HepG2 (cell line): ENCODE results near the gene PLA2R1. TPM values are rescaled to one million over a fixed set of nuclear protein-coding genes. Genes with fewer than 3 reads are reported as not detected.

ENCODE experiments used
- ATAC-seq: fragments of 200-7000 bp; cut with Tn5 transposase; 3 replicates; pipeline ENCODE4 v1.9.1; 2020; ENCODE audit warnings: mild to moderate bottlenecking, moderate library complexity
- BruUV-seq: library from RNA; stranded (reverse); fragments of 400-500 nt; replicated peaks from 2 replicates; lab custom pipeline; 2021; lab: Mats Ljungman, UMichigan
- CTCF ChIA-PET: fragments of 300-600 bp; formaldehyde crosslinking; extraction: SDS; loops from one replicate; lab custom pipeline; 2021; ENCODE audit warnings: low total read pairs, inconsistent platforms, low intra/inter-chr PET ratio; lab: Yijun Ruan, JAX
- POLR2A ChIA-PET: fragments of 350-600 bp; sonication (Branson Sonifier 250); formaldehyde crosslinking; loops from one replicate; lab custom pipeline; 2020; ENCODE audit warnings: antibody characterized with exemption, inconsistent platforms; lab: Yijun Ruan, JAX
- DNase-seq: peaks from one replicate; pipeline ENCODE4 v3.0.0-alpha.2; 2015; ENCODE audit warnings: low spot score
- FAIRE-seq: peaks from 3 replicates; lab custom pipeline; 2011; peaks lifted over from hg19 to GRCh38; lab: Jason Lieb, UNC
- H2AFZ ChIP-seq: one replicate; pipeline ENCODE4 v1.6.1; 2011; ENCODE audit warnings: low read length, inconsistent platforms
- H3K27ac ChIP-seq: fragments of 300-600 bp; 3 replicates; pipeline ENCODE4 v1.8.0; 2011; ENCODE audit warnings: mixed run types, mild to moderate bottlenecking, mixed read lengths, low read length, inconsistent platforms; ENCODE audit not compliant: insufficient read depth; ENCODE audit errors: extremely low read length
- H3K27me3 ChIP-seq, 2 experiments: fragments of 200-600 bp in 1 of 2; 2 replicates in 1 of 2; 3 replicates in 1 of 2; pipeline versions ENCODE4 v1.6.0 to v1.8.0; 2011; ENCODE audit warnings: low read length in 2 of 2, mild to moderate bottlenecking in 2 of 2, moderate library complexity in 2 of 2, inconsistent platforms in 1 of 2; ENCODE audit not compliant: insufficient read depth in 2 of 2, control insufficient read depth in 1 of 2
- H3K36me3 ChIP-seq, 2 experiments: fragments of 200-600 bp in 1 of 2; replicated peaks in 1 of 2; 2 replicates in 1 of 2; 3 replicates in 1 of 2; pipeline versions ENCODE4 v1.5.1 to v1.8.0; 2011; ENCODE audit warnings: low read length in 2 of 2, inconsistent platforms in 1 of 2; ENCODE audit not compliant: insufficient read depth in 2 of 2, control insufficient read depth in 1 of 2
- H3K4me1 ChIP-seq: 2 replicates; pipeline ENCODE4 v1.5.1; 2012; ENCODE audit warnings: low read length, inconsistent platforms; ENCODE audit not compliant: insufficient read depth
- H3K4me2 ChIP-seq: 2 replicates; pipeline ENCODE4 v1.6.0; 2011; ENCODE audit warnings: low read depth, low read length, inconsistent platforms
- H3K4me3 ChIP-seq, 3 experiments: fragments of 200-600 bp in 1 of 3; sonication (generic), shearing (Covaris generic) in 1 of 3; replicated peaks in 1 of 3; 2 replicates each; pipeline ENCODE4 v1.5.1; 2011 to 2016; ENCODE audit warnings: low read length in 3 of 3, inconsistent platforms in 2 of 3, low read depth in 2 of 3, mild to moderate bottlenecking in 2 of 3, control low read depth in 1 of 3, mixed read lengths in 1 of 3; ENCODE audit not compliant: insufficient read depth in 1 of 3
- H3K79me2 ChIP-seq: one replicate; pipeline ENCODE4 v1.6.1; 2011; ENCODE audit warnings: low read length, inconsistent platforms; ENCODE audit not compliant: insufficient read depth
- H3K9ac ChIP-seq: 2 replicates; pipeline ENCODE4 v1.6.0; 2011; ENCODE audit warnings: mild to moderate bottlenecking, low read depth, low read length, inconsistent platforms; ENCODE audit not compliant: insufficient read depth
- H3K9me3 ChIP-seq: 2 replicates; pipeline ENCODE4 v1.5.1; 2012; ENCODE audit warnings: mild to moderate bottlenecking, low read length
- H4K20me1 ChIP-seq: 2 replicates; pipeline ENCODE4 v1.6.0; 2011; ENCODE audit warnings: inconsistent platforms, mild to moderate bottlenecking, low read length, moderate library complexity; ENCODE audit not compliant: insufficient read depth
- AFF4 ChIP-seq: sonication (generic); formaldehyde crosslinking; IDR thresholded peaks from 2 replicates; pipeline ENCODE4 v1.4.0; 2020; ENCODE audit warnings: missing genetic modification reagents
- ATF2 ChIP-seq: sonication (generic); formaldehyde crosslinking; IDR thresholded peaks from 2 replicates; pipeline ENCODE4 v1.4.0; 2020; ENCODE audit warnings: missing genetic modification reagents
- GLMP ChIP-seq: sonication (generic); formaldehyde crosslinking; IDR thresholded peaks from 2 replicates; pipeline ENCODE4 v1.9.0; 2021; ENCODE audit warnings: missing genetic modification reagents, mild to moderate bottlenecking, borderline replicate concordance
- SKIL ChIP-seq: sonication (generic); formaldehyde crosslinking; IDR thresholded peaks from 2 replicates; pipeline ENCODE4 v1.8.0; 2022; ENCODE audit warnings: missing genetic modification reagents, mild to moderate bottlenecking, moderate library complexity, borderline replicate concordance
- SOX6 ChIP-seq, 2 experiments: fragments of 450-650 bp in 1 of 2; sonication (generic) in 1 of 2; formaldehyde crosslinking in 1 of 2; IDR thresholded peaks; 2 replicates each; pipeline versions ENCODE4 v1.4.0 to v1.6.1; 2017 to 2020; ENCODE audit warnings: antibody characterized with exemption in 1 of 2, mild to moderate bottlenecking in 1 of 2, missing genetic modification reagents in 1 of 2
- ZKSCAN8 ChIP-seq: IDR thresholded peaks from 2 replicates; pipeline ENCODE4 v1.6.1; 2016; ENCODE audit warnings: borderline replicate concordance, missing genetic modification reagents, missing compliant biosample characterization
- ZNF20 ChIP-seq: sonication (generic); formaldehyde crosslinking; IDR thresholded peaks from 2 replicates; pipeline ENCODE4 v1.4.0; 2020; ENCODE audit warnings: mild to moderate bottlenecking, moderate library complexity, missing genetic modification reagents
- ZNF83 ChIP-seq: sonication (generic); formaldehyde crosslinking; IDR thresholded peaks from 2 replicates; pipeline ENCODE4 v1.4.0; 2020; ENCODE audit warnings: missing genetic modification reagents, mild to moderate bottlenecking, borderline replicate concordance
- WGBS: methylation state at CpG from one replicate; pipeline ENCODE4 v1.1.6; 2017; ENCODE audit warnings: low lambda C conversion rate; 5-methylcytosine and 5-hydroxymethylcytosine counted together
- in situ Hi-C: cut with HindIII; loops from 2 replicates; pipeline ENCODE4 v1.10.0; 2017; ENCODE audit warnings: low pct_unique_long_range_greater_than_20kb; ENCODE audit not compliant: extremely low pct_ligation_motif_present
- intact Hi-C: fragments of 100-400 bp; cut with micrococcal nuclease; formaldehyde crosslinking; loops from one replicate; pipeline ENCODE4 v1.10.0; 2022; ENCODE audit not compliant: unreplicated experiment
- polyA plus RNA-seq, 8 experiments: library from polyadenylated mRNA; depleted of rRNA in 3 of 8; stranded (reverse) in 7 of 8; unstranded in 1 of 8; fragments of >200 nt; fragmentation: Illumina TruSeq in 4 of 8; extraction: Trizol in 4 of 8; gene quantifications; 2 replicates each; pipeline versions ENCODE4 v1.2.1 to v1.2.3, GENCODE V29; 2011 to 2016; ENCODE audit warnings: low read depth in 4 of 8, missing spikeins in 1 of 8, mixed read lengths in 1 of 8; ENCODE audit not compliant: insufficient read depth in 1 of 8
- total RNA-seq, 5 experiments: library from RNA; depleted of rRNA; stranded (reverse); fragments of >200 nt; fragmentation: Illumina TruSeq; extraction: Trizol; gene quantifications; 2 replicates each; pipeline ENCODE4 v1.2.3, GENCODE V29; 2016; ENCODE audit warnings: low read depth in 1 of 5

PLA2R1 gene
- total and polyA plus RNA-seq, 2 of the 13 experiments (the other 11 are each of a cell fraction or from before 2014, with no cell fraction given), result not detected

- in situ Hi-C loops, result no loop called here
- H4K20me1 ChIP-seq, result no peaks in the 10 kb centered on the region
- no TSS peak for BruUV-seq
- H3K27me3 ChIP-seq, result peaks cover 0 to 6% of the 10 kb centered on the region in 2 experiments; a peak in 1 of 5 replicates
- H3K9me3 ChIP-seq, result no peaks in the 10 kb centered on the region
- TF ChIP-seq ZNF20 (no peak), SOX6 (IDR thresholded peaks at IDR 0.05) (no peak), SOX6 (CRISPR knock-in tag; IDR thresholded peaks at IDR 0.05) (no peak), ZKSCAN8 (CRISPR knock-in tag) (no peak)
- TF ChIP-seq, all 625 proteins: peak for 0
- Histone ChIP-seq H3K9ac (no peak overlapping the region), H3K79me2 (no peaks in the 10 kb centered on the region), H3K27ac (no peak overlapping the region), H3K4me2 (no peak overlapping the region), H3K4me3 (no peak overlapping the region), H3K36me3 (no peaks in the 10 kb centered on the region), H3K4me1 (no peaks in the 10 kb centered on the region), H2AFZ (no peak overlapping the region)
- ChIA-PET POLR2A (no interaction called here), CTCF (no interaction called here)
- DNase-seq (no peak), ATAC-seq (no peak), FAIRE-seq (no peak)
- intact Hi-C loops, result no loop called here
- 10% methylated on average over 2 of the region's 2 CpGs for WGBS
These were observed 128.7 kb downstream of the PLA2R1 start for GRCh38 chr2:159933727-159934049.

GRCh38 chr2:159933040-159933726 is 129.2 kb downstream of the PLA2R1 start:
- no peak overlapping the region for H3K9ac ChIP-seq
- in situ Hi-C loops (no loop called here), intact Hi-C loops (no loop called here)
- no peak overlapping the region for H3K4me3 ChIP-seq
- H3K79me2 ChIP-seq, result no peaks in the 10 kb centered on the region
- FAIRE-seq, result no peak
- H3K9me3 ChIP-seq, result no peaks in the 10 kb centered on the region; the same call in 1 of the 2 replicates
- no peaks in the 10 kb centered on the region for H3K4me1 ChIP-seq
- H2AFZ ChIP-seq, result no peak overlapping the region
- no peak overlapping the region for H3K4me2 ChIP-seq
- CTCF ChIA-PET, result no interaction called here
- H3K27ac ChIP-seq, result no peak overlapping the region
- H3K36me3 ChIP-seq, result no peaks in the 10 kb centered on the region
- no peak for DNase-seq
- no peak for ATAC-seq
- 0 out of 5 replicates have a peak, but pooled peaks cover 0 to 6% of the 10 kb centered on the region in 2 experiments for H3K27me3 ChIP-seq
- WGBS, result 20% methylated on average over 2 of the region's 2 CpGs
- POLR2A ChIA-PET, result no interaction called here
- no TSS peak for BruUV-seq
- H4K20me1 ChIP-seq, result no peaks in the 10 kb centered on the region
- TF ChIP-seq ZNF83 (CRISPR knock-in tag) (no peak), AFF4 (CRISPR knock-in tag) (no peak), GLMP (CRISPR knock-in tag) (no peak), SKIL (no peak), ATF2 (no peak)
